RWPE1 (cell line): ENCODE data around the gene CYTH1.

Source experiments
- CTCF ChIA-PET: fragments of 350-600 bp; sonication (Branson Sonifier 250); formaldehyde crosslinking; extraction: SDS; loops from one replicate; lab custom pipeline; 2021; lab: Yijun Ruan, JAX
- POLR2A ChIA-PET: fragments of 400-600 bp; formaldehyde crosslinking; extraction: SDS; loops from one replicate; lab custom pipeline; 2020; ENCODE audit warnings: antibody characterized with exemption; ENCODE audit not compliant: low non-redundant PET; lab: Yijun Ruan, JAX
- DNase-seq: peaks from one replicate; pipeline ENCODE4 v3.0.0; 2012; ENCODE audit warnings: low spot score
- H3K27ac ChIP-seq: fragments of 450-650 bp; 2 replicates; pipeline ENCODE4 v1.5.1; 2017
- TF ChIP-seq, protein P1 (sequence below): fragments of 450-650 bp; conservative IDR thresholded peaks from 2 replicates; pipeline ENCODE4 v1.5.1; 2017; ENCODE audit warnings: low read depth, mild to moderate bottlenecking

Gene CYTH1, protein sequence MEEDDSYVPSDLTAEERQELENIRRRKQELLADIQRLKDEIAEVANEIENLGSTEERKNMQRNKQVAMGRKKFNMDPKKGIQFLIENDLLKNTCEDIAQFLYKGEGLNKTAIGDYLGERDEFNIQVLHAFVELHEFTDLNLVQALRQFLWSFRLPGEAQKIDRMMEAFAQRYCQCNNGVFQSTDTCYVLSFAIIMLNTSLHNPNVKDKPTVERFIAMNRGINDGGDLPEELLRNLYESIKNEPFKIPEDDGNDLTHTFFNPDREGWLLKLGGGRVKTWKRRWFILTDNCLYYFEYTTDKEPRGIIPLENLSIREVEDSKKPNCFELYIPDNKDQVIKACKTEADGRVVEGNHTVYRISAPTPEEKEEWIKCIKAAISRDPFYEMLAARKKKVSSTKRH

DNA sequence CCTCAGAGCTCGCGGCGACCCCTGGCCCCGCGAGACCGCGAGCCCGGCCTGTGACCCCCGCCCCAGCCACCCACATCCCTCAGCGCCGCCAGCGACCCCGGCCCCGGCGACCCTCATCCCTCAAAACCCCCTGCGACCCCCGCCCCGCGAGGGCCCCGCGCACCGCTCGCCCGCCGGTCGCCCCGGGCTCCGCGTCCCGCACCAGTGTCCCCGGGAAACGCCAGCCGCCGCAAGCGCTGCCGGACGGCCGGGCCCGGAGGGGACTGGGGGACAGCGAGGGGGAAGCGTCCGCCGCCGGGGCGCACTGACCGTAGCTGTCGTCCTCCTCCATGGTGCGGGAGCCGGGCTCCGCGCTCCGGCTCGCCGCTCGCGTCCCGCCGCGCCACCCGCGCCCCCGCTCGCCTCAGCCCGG lies at the start of gene CYTH1:
CYTH1 (minus strand) TSS at position 381 of the 412 bp plus-strand sequence; CDS start at position 331, 50 bp downstream.
- TF ChIP-seq, protein P1, sequence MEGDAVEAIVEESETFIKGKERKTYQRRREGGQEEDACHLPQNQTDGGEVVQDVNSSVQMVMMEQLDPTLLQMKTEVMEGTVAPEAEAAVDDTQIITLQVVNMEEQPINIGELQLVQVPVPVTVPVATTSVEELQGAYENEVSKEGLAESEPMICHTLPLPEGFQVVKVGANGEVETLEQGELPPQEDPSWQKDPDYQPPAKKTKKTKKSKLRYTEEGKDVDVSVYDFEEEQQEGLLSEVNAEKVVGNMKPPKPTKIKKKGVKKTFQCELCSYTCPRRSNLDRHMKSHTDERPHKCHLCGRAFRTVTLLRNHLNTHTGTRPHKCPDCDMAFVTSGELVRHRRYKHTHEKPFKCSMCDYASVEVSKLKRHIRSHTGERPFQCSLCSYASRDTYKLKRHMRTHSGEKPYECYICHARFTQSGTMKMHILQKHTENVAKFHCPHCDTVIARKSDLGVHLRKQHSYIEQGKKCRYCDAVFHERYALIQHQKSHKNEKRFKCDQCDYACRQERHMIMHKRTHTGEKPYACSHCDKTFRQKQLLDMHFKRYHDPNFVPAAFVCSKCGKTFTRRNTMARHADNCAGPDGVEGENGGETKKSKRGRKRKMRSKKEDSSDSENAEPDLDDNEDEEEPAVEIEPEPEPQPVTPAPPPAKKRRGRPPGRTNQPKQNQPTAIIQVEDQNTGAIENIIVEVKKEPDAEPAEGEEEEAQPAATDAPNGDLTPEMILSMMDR, result no peak
- H3K27ac ChIP-seq, result peak within 1 kb of the TSS; percentile 88
- ChIA-PET POLR2A (no interaction called here), CTCF (interaction anchor here (0.7 to 1.3 kb wide), 2 partner anchors 74 to 337 kb away, joined by 4 to 10 read pairs; no protein-coding TSS in a partner anchor)
- DNase-seq, result no peak

DNA sequence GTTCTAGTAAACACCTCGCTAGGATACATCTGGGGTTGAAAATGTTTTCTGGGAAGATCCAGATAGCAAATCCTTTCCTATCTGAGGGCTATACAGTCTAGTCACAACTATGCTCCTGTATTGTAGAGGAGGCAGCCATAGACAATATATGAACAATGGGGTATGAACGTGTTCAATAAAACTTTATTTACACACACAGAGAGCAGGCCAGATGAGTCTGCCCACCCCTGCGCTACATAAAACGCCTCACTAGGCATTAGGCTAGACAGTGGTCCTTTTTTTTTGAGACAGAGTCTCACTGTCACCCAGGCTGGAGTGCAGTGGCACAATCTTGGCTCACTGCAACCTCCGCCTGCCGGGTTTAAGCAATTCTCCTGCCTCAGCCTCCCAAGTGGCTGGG lies 47.4 kb upstream of the CYTH1 start:
- ChIA-PET POLR2A (no interaction called here), CTCF (no interaction called here)
- no peak overlapping the region for H3K27ac ChIP-seq
- TF ChIP-seq, protein P1, result no peak
- no peak for DNase-seq

DNA sequence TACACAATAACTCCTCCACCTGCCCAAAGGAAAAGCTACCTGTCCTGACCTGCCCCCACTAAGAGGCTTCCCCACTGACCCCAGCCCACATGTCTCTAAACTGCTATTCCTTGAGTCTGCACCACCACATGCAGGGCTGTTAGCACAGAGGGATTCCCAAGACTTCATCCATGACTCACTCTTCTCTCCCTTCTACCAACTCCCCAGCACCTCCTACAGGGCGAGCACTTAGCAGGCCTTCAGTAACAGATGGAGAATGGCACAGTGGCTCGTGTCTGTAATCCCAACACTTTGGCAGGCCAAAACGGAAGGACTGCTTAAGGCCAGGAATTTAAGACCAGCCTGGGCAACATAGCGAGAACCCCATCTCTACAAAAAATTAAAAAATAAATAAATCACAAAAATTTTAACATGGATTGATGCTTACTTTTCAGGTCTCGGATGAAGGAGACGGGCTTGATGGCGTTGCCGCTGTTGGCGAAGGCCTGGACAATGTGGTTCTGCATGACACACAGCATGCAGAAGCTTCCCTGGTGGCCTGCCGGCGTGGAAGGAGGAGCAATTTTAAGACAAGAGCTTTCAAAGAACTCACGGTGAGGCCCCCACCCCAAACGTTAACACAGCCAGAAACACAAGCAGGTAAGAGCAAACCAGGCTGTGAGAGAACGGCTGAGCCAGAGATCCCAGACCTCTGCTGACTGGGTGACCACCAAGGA lies 46.6 kb upstream of the CYTH1 start:
- ChIA-PET POLR2A (no interaction called here), CTCF (no interaction called here)
- 0 out of 2 replicates have a peak overlapping the region, but pooled peaks have one; percentile 8 for H3K27ac ChIP-seq
- TF ChIP-seq, protein P1, result no peak
- DNase-seq, result peak; percentile 41

DNA sequence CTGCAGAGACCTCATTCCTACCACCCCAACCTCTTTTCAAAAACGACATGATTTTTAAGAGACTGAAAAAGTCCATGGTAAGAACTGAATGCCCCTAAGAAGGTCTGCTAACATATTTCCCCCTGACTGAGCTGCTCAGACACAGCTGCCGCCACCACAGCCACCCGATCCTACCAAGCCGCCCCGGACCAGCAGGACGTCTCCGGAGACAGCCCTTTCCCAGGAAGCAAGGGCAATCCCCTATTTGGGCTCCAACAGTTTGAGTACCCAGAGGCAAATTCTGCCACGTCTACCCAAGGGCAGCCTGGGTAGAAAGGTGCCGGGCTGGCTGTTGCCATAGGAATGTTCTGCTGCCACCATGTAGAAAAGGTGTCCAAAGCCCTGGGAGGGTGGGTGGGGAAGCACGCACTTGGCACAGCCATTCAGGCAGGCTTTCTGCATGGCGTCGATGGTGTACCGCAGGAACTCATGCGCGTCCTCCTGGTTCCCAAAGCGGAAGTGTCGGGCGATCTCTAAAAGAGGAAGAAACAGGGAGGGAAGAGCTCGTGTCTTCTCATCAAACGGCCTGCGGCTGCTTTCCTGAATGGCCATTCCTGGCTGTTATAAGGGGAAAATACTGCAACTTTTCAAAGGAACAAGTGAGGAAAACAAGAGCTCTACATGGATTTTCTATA lies 44.9 kb upstream of the CYTH1 start:
- no peak for DNase-seq
- TF ChIP-seq, protein P1, result no peak
- no peak overlapping the region for H3K27ac ChIP-seq
- CTCF ChIA-PET, result no interaction called here
- POLR2A ChIA-PET, result no interaction called here

DNA sequence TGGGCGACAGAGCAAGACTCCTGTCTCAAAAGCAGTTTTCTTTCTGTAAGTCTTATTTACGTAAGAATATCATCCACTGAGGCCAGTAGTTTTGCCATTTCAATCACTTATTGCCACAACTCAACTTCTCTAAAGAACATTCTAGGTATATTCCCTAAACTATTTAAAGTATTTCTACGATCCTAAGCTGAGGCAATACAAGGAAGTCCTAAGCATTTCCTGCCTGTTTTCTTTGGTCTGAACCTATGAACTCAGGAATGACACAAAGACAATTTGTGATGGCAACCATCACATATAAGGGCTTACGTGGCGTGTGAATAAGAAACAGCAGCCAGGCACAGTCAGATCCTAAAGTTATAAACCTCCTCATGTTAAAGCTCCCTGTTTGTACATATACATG lies 44.3 kb upstream of the CYTH1 start:
- TF ChIP-seq, protein P1, result no peak
- no peak for DNase-seq
- ChIA-PET POLR2A (no interaction called here), CTCF (no interaction called here)
- H3K27ac ChIP-seq, result no peak overlapping the region

DNA sequence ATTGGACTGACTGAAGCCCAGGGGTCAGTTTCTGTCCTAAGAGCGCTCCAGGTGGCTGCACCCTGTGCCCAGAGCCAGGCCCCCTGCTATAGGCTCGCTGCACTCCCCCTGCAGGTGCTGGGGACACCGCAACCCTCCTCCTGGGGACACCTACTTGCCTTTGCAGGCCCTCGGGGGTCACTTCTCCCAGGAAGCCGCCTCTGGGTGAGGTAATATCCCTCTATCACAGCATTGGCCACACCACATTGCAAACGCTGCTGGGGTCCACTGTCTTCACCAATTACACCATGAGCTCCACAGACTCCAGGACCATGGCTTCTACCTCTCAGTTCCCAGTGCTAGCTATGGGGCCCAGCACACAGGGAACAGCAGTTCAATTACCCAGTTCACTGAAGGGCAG lies 43.6 kb upstream of the CYTH1 start:
- CTCF ChIA-PET, result interaction anchor here (0.7 kb wide), 1 partner anchor 153 kb away, joined by 4 read pairs; no protein-coding TSS in a partner anchor
- DNase-seq, result no peak
- POLR2A ChIA-PET, result no interaction called here
- TF ChIP-seq, protein P1, result no peak
- H3K27ac ChIP-seq, result peak overlapping the region; percentile 14; the same call in 1 of the 2 replicates
